GM19351 (cell line): ENCODE measurements around the gene MMP12.

ENCODE experiments used
- ATAC-seq: cut with Tn5 transposase; IDR thresholded peaks from one replicate; pipeline ENCODE4 v1.9.1; 2021; ENCODE audit warnings: mild to moderate bottlenecking, moderate library complexity; ENCODE audit not compliant: unreplicated experiment

MMP12 gene

DNA sequence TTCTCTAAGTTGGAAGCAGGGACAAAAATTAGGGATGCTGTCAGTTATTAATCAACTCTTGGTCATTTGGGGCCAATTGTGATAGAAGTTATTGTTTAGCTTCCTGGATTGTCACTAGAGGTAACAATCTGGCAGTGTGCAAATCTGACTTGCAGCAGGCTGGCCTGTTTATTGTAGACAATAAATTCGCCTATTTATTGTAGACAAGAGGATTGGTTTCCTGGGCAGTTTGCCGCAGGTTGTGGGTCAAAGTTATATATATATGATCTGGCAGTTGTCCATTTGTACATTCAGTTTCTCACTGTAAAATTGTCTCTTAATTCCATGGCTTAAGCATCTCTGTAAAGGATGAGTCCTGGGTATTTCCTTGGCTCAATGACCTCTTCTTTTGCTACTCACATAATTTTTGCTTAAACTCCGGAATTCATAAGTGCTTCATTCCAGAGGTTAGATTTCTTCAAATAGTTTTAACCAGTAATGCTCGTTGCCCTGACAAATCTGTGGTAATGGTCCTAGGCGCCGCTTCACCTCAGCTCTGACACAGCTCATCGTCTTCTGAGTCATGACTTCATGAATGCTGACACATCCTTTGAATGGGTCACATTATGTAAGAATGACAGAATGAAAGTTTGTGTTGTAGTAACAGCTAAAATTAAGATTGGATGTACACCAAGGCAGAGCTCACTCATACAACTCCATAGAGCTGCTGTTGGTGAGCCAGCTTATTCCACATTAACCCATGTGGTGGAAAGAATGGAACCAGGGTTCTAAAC lies 23.6 kb downstream of the MMP12 start:
- no peak for ATAC-seq

DNA sequence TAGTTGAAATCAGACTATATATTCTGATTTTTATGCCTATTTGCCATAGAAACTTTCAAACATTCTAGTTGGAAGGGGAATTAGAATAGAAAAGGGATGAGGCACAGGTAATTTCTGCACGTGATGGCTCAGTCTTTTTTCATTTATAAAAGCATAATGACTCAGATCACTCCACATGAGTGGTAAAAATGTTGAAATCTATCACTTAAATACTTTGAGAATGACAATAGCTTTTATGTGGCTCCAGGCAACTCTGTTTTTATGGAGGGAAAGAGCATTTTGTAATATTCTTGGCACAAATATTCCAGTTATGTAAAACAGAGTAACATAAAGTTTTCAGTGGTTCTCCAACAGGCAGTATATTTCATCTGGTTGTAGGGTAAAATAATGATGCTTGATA lies 25.5 kb downstream of the MMP12 start:
- ATAC-seq = no peak

DNA sequence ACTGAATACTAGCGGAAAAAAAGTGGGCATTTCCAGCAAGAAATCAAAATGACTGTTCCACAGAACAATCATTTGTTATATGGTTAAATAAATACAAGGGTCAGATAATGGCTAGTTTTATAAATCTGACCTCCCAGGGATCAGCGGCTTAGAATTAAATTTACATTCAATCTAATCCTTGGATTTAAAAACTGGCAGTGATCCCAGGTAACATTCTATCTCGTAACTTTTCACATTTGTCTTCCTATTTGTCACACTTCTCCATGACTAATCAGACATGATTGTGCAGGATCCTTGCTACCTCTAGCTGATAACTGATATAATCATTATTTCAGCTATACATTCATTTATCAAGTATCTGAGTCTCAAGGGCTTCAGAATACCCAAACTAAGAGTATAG lies 28.5 kb downstream of the MMP12 start:
- ATAC-seq = no peak

DNA sequence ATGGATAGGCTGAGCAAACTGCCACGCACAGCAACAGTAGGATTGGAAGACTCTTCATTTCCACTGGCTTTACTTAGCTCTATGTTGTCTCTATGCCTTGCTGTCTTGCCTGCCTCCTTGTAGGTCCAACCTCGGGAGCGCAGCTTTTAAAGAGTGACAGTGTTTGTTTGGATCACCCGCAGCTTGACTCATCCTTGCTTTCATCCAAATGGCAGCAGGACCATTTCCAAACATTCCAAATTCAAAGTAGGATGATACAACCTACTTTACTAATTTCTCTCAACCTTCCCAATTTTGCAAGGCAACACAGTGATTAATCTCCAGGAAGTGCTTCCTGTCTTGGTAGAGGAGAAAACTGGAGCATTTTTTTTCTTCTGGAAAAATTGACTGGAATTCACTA lies 31.3 kb downstream of the MMP12 start, which contains the start of gene MMP3:
Gene MMP3, minus strand, starts transcription at position 121 of the 400 bp plus-strand sequence. Its CDS starts 63 bp downstream, at position 58.
- no peak for ATAC-seq

DNA sequence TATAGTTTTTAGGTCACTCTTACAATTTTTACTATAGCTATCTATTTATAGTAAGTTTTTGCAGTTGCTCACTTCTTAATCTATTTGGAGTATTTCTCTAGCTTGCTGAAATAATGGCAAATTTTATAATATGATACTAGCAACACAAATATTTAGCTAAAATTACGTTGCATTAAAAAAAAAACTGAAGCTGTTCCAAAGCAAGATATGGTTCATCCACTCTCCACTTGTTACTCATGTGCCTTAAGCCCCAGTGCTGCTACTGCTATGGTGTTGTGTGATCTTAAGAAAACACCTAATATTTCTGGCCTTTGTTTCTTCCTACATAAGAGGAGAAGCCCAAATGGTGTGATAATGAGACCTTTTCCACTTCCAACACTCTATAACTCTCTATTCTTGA lies 31.9 kb downstream of the MMP12 start:
- ATAC-seq = no peak

DNA sequence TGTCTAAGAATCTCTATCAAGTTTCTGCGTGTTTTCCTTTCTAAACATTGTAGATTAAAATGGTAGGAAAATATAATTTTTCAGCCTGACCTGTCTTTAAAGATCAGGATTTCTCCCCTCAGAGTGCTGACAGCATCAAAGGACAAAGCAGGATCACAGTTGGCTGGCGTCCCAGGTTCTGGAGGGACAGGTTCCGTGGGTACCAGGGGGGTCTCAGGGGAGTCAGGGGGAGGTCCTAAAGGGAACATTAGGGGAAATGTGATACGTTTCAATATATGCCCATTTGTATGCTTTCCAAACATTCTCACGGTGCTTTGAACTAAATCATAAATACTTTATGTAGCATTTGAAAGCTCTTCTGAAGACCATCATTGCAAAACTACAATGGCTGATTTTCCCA lies 34.8 kb downstream of the MMP12 start:
- no peak for ATAC-seq

DNA sequence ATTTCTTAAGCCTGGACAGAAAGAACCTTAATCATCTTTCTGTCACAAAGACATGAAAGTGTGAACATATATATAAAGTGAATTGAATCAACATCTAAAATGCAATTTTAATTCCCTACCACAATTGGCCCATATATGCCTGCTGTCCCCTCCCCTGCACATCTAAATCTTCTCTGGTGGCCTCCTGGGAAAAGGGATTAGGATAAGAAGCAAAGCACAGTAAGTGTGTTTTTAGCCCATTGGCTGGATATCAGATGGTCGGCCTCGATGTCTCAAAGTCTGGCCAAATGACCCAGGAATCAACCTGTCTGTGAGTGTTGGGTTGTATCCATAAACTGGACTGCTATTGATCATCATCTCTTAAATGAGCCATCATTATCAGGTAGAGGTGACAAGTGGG lies 37.1 kb downstream of the MMP12 start:
- ATAC-seq = no peak

DNA sequence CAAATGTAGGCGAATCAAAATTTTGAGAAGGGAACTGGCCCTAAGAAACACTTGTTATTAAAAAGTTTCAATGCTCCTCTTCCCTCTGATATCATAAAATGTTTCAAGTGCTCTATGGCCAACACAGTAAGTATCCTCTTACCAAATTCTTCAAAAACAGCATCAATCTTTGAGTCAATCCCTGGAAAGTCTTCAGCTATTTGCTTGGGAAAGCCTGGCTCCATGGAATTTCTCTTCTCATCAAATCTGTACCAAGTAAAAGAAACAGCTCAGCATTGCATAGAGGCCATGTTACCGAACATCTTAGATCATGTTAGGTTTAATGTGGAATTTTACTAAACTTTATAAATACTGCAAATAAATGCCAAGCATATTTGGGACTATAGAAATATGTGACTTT lies 37.6 kb downstream of the MMP12 start:
- no peak for ATAC-seq

DNA sequence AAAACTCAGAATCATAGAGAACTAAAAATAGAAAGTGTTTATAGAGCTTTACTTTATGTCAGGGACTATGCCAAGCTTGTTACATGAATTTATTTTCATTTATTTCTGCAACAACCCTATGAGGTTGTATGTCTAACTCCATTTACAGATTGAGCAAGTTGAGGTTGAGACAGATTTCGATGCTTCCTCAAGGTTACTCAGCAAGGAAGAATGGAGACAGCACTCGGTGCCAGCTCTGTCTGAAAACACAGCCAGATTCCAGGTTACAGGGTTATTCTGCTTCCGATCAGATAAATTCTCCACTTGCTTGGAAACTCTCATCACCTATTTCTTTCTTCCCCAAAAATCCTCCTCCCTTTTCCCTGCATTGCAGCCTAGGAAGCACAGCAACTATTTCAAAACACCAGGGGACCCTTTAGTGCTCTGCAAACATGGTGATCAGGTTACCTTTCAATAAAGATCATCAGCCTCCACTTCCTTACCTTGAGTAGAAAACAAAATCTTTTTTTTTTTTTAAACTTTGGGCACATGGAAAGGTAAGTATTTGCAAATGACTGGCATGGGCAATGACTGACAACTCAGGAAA lies 38.4 kb downstream of the MMP12 start:
- no peak for ATAC-seq

DNA sequence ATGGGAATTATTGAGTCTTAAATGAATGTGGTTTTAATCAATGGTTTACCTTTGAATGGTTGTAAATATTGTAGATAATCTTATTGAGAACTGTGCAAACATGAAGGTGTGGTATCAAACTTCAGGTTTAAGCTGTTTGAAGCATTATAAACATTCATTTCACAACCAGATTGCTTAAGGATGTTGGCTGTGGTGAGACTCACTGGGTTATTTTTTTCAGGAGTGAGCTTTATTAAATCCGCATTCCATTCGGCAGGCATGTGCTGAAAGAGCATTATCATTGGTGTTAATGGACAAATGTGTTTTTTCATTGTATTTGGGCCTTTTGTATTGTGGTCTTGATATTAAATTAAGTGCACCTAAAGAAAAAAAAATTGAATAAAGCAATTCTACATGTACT lies 41.1 kb downstream of the MMP12 start:
- no peak for ATAC-seq

DNA sequence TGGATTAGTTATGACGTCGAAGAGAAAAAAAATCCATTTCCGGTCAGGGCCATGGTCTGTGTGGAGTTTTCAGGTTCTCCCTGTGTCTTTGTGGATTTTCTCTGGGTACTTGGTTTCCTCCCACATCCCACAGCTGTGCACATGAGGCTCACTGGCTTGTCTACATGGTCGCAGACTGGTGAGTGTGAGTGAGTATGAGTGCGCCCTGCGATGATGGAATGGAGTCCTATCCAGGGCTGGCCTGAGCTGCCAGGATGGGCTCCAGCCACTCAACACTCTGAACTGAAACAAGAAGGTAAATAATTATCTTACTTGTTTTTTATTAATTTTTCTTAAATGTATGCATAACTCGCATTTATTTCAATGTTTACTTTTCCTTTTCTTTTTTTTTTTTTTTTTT lies 42.2 kb downstream of the MMP12 start:
- ATAC-seq = no peak

DNA sequence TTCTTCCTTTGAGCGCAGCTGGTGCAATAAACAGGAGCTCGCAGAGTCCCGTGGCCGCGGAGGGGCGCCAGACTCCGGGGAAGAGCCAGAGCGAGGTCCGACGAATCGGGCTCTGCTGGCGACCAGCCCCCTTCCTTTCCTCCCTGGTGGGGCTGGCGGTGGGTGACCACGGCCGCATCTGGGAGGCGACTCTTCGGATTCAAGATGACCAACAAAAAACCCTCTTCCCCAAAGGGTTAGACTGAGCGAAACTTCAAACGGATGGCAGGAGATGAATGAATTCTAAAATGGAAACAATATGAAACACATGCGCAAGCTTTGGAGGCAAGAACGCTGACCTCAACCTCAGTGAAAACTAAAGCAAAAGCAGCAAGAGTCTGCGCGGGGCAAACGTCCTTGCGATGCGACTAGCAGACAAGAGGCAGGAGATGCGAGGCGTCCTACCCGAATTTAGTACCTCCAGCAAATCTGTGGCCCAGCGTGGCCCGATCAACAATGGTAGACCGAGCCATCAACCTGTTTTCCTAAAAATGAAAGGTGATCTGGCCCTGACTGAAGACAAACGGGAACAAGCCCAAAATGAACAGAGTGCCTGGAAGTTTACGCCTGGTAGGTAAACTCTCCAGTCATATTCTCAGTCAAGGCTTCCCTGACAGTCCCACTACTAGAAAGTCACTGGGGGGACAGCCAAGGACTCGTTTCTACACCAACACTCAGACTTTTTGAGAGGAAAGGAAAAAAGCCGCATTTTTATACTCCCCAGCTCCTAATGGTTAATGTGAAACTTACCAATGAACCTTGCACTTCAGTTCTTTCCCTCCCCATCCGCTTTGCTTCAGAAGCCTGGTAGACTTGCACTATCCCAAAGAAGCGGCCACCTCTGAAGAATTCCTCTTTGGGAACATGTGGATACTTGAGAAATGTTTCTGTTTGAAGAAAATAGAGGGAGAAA lies 43.0 kb downstream of the MMP12 start:
- no peak for ATAC-seq

DNA sequence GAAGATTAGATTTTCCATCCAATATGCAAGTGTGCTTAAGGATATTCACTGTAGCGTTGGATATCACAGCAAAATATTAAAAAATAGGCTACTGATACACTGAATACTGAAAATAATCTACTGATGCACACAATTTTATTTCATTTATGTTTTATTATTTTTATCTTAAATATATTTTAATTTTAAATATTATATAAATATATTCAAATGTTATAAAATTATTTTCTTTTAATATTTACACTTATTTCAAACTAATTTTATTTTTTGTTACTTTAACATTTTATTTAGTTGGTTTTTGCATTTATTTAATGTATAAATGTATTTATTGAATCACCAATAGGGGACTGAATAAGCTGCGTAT lies 43.7 kb downstream of the MMP12 start:
- no peak for ATAC-seq

DNA sequence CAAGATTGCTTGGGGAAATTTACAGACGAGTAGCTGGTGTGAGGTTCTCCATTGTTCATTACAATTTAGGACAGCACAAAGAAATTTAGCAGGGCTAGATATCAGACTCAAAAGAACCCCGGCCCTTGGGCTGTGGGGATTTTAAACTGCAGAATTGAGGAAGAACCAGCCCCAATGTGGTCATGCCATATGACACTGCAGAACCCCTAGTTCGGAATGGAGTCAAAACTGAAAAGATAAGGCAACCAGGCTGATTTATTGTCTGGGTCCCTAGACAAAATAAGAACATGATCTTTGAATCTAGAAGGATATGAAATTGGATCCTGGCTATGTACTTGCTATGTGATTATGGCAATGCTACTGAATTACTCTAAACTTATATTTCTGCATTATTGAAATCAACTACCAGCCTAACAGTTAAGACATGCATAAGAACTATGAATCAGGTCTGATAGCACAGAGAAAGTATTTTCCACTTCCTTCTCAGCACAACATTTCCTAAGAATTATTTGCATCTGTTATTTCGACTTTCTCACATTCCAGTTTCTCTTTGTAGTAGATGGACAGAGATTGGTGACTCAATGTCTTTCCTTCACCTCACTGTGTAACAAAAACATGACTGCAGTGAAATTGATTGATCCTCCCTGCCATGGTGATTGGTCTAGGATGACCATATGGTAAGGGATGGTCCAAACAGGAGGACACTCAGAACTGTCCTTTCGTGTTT lies 44.6 kb downstream of the MMP12 start:
- ATAC-seq = no peak

DNA sequence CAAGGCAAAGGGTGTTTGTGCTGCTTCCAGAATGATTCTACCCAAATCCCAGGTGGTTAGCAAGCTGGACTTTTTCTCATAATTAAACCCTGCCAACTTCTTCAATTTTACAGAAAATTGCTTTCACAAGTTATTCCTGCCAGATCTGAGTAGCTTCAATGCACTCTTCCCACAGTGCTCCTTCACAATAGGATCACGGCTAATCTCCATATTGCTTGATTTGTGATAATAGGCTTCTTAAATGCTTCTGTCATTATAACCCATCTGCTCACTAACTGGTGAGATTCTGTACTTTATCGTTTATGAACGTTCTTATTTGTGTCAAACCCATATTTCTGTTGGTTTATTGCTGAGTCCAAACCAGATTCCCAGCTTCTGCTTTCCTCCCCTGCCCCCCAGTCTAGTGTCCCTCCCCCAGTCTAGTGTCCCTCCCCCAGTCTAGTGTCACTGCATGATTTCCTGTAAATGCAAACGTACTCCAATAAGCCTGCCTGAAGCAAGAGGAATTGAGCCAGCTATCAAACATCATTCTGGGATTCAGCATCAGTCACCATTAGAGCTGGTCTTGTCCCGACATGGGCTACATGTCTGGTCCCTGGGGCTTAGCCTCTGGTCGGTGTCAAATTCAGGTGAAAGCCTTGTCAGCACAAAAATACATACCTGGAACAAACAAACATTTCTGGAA lies 45.3 kb downstream of the MMP12 start:
- ATAC-seq = no peak

DNA sequence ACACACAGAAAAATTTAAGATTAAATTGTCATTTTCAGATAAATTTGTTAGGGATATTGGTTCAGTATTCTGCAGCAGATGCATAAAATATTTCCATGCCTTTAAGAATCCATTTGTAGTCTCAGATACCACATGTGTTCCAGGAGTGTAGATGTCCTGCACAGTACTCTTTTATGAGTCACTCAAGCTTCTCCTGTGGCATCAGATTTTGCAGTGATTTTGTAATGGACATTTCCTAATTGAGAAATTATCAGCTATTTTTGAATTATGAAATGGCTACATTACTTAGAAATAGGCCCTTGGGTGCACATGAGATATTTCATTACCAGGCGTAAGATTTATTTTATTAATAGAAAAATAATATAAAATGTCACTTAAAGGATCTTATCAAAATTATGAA lies 50.2 kb downstream of the MMP12 start:
- no peak for ATAC-seq

DNA sequence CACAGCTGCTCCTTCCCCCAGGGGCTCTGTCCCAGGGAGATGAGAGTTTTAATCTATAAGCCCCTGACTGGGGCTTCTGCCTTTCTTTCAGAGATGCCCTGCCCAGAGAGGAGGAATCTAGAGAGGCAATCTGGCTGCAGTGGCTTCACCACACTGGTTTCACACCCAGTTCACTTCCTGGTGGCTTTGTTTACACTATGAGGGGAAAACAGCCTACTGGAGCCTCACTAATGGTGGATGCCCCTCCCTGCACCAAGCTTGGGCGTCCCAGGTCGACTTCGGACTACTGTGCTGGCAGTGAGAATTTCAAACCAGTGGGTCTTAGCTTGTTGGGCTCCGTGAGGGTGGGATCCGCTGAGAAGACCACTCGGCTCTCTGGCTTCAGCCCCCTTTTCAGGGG lies 55.3 kb downstream of the MMP12 start:
- ATAC-seq = no peak

DNA sequence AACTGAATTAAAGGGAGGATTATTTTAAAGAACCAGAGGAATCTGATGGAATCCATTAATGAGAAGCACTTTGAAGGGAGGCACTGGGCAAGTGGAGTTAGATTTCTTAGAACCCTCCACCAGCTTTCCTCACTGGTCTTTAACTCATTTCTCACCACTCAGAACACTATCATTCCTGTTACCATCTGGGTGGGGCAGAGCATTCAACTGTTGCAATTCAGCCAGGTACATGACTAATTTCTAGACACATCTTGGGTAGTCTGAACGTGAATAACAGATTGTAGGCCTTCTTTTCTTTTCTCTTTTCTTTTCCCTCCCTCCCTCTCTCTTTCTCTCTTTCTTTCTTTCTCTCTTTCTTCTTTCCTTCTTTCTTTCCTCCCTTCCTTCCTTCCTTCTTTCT lies 61.3 kb downstream of the MMP12 start:
- no peak for ATAC-seq
